Loucy (cell line): ENCODE measurements around the gene FGD6.

Source experiments
- EZH2phosphoT487 ChIP-seq: fragments of 200-600 bp; IDR thresholded peaks from 2 replicates; pipeline ENCODE4 v1.6.1; 2018; ENCODE audit warnings: antibody characterized with exemption, mild to moderate bottlenecking, moderate library complexity, borderline replicate concordance
- TF ChIP-seq, protein P1 (sequence below): fragments of 200-600 bp; sonication (generic); conservative IDR thresholded peaks from 2 replicates; pipeline ENCODE4 v1.5.1; 2014; ENCODE audit warnings: mild to moderate bottlenecking, antibody characterized with exemption, low read length

DNA sequence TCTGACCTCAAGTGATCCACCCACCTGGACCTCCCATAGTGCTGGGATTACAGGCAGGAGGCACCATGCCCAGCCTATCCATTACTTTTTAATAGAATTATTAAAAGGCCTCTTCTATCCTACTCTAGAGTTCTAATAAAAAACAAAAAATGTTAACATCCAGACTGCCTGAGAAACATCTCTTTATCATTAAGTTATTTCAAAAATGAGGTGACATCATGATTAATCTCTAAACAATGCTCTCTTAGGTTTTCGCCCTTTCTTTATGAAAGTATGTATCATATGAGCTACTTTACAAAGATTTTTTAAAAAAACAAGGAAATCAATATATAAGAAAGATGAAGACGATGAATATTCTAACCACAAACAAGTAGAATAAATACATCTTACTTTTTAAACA lies 52.6 kb downstream of the FGD6 start:
- TF ChIP-seq, protein P1, sequence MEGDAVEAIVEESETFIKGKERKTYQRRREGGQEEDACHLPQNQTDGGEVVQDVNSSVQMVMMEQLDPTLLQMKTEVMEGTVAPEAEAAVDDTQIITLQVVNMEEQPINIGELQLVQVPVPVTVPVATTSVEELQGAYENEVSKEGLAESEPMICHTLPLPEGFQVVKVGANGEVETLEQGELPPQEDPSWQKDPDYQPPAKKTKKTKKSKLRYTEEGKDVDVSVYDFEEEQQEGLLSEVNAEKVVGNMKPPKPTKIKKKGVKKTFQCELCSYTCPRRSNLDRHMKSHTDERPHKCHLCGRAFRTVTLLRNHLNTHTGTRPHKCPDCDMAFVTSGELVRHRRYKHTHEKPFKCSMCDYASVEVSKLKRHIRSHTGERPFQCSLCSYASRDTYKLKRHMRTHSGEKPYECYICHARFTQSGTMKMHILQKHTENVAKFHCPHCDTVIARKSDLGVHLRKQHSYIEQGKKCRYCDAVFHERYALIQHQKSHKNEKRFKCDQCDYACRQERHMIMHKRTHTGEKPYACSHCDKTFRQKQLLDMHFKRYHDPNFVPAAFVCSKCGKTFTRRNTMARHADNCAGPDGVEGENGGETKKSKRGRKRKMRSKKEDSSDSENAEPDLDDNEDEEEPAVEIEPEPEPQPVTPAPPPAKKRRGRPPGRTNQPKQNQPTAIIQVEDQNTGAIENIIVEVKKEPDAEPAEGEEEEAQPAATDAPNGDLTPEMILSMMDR: no peak
- TF ChIP-seq EZH2phosphoT487: no peak
